ENCODE results near the gene DPYSL3.

DPYSL3 gene

DNA sequence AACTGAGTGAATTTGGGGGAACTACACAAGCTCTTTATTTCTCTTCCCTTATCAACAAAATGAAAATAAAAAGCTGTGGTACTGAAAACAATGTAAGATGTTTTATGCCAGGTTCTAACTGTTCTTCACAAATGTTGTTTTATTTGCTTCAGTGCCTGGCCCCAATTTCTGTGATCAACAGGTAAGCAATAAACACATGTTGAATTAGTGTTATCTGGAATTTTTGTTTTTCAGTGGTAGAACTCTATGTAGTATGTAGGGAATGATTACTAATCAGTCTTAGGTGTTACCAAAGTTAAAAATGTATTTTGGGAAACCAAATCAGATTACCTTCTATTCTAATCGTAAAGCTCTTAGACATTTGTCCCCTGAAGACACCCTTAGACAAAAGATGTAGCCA, 7.5 kb upstream of the DPYSL3 start:
- H3K27me3 ChIP-seq (ENCODE audit: control insufficient read depth in 1 of 2, insufficient read depth in 1 of 2, low read length in 2 of 2): no peaks in the 10 kb centered on the region
- no peak overlapping the region for H2BK12ac ChIP-seq (ENCODE audit: low read length in 2 of 2)
- H3K23ac ChIP-seq (ENCODE audit: low read length in 2 of 2): no peak overlapping the region
- H3K14ac ChIP-seq (ENCODE audit: low read length in 2 of 2): no peak overlapping the region
- no peak overlapping the region for H3K9ac ChIP-seq (ENCODE audit: low read length)
- no peak overlapping the region for H3K4me2 ChIP-seq (ENCODE audit: low read length, poor library complexity, severe bottlenecking)
- H2BK120ac ChIP-seq (ENCODE audit: low read depth, low read length): no peak overlapping the region
- H4K8ac ChIP-seq (ENCODE audit: low read length): no peak overlapping the region
- no peaks in the 10 kb centered on the region for H3K79me1 ChIP-seq (replicated peaks; ENCODE audit: low read length, poor library complexity, severe bottlenecking)
- no peak overlapping the region for H3K27ac ChIP-seq (ENCODE audit: low read length, poor library complexity, severe bottlenecking)
- H3K4me1 ChIP-seq (ENCODE audit: control insufficient read depth, insufficient read depth, low read depth, low read length): no peaks in the 10 kb centered on the region
- H2BK15ac ChIP-seq (ENCODE audit: low read depth, poor library complexity, severe bottlenecking): no peak overlapping the region
- no peak overlapping the region for H3K4me3 ChIP-seq (ENCODE audit: insufficient read depth in 1 of 2, low read depth in 1 of 2, low read length in 2 of 2)
- H2BK5ac ChIP-seq (ENCODE audit: low read depth, low read length, poor library complexity, severe bottlenecking): no peak overlapping the region
- H2AK5ac ChIP-seq (ENCODE audit: low read length, severe bottlenecking): no peak overlapping the region
- no peak overlapping the region for H3K4ac ChIP-seq (ENCODE audit: low read depth in 1 of 2, low read length in 2 of 2)
- H3K9me3 ChIP-seq (ENCODE audit: control insufficient read depth, low read length): no peaks in the 10 kb centered on the region
- H4K91ac ChIP-seq (ENCODE audit: low read length): no peak overlapping the region
- H2AFZ ChIP-seq (ENCODE audit: low read depth, low read length): no peak overlapping the region
- no peak overlapping the region for H3K18ac ChIP-seq (ENCODE audit: low read depth in 1 of 2, low read length in 2 of 2)
- WGBS: no CpG with 5 or more reads among the region's 1 CpG
- DNase-seq: no peak
- no peaks in the 10 kb centered on the region for H3K36me3 ChIP-seq (ENCODE audit: control insufficient read depth in 1 of 2, insufficient read depth in 2 of 2, low read depth in 1 of 2, low read length in 2 of 2)

DNA sequence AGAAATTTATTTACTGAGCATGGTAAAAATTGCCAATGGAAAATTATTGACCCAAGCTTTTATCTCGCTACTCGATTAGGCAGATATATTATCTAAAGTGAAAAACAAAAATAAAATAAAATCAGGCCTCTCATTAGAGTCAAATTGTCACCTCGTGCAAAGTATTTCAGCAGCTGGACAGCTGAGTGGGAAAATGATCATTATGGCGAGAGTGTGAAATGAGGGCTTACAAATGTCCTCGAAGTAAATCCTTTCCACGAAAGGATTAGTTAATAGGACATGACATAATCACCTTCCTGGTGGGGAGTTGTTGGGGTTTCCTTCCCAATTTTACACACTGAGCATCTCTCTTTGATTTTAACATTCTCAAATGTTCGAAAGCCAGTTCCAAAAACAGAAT, 5.4 kb upstream of the DPYSL3 start:
- WGBS: 91% methylated on average over 2 of the region's 7 CpGs
- Histone ChIP-seq H3K4me2 (ENCODE audit: low read length, poor library complexity, severe bottlenecking) (no peak overlapping the region), H3K79me1 (replicated peaks; ENCODE audit: low read length, poor library complexity, severe bottlenecking) (no peaks in the 10 kb centered on the region), H3K18ac (ENCODE audit: low read depth in 1 of 2, low read length in 2 of 2) (no peak overlapping the region), H3K27ac (ENCODE audit: low read length, poor library complexity, severe bottlenecking) (no peak overlapping the region), H2AFZ (ENCODE audit: low read depth, low read length) (no peak overlapping the region), H3K4ac (ENCODE audit: low read depth in 1 of 2, low read length in 2 of 2) (no peak overlapping the region), H2BK5ac (ENCODE audit: low read depth, low read length, poor library complexity, severe bottlenecking) (no peak overlapping the region), H3K36me3 (ENCODE audit: control insufficient read depth in 1 of 2, insufficient read depth in 2 of 2, low read depth in 1 of 2, low read length in 2 of 2) (no peaks in the 10 kb centered on the region), H3K27me3 (ENCODE audit: control insufficient read depth in 1 of 2, insufficient read depth in 1 of 2, low read length in 2 of 2) (no peaks in the 10 kb centered on the region), H4K8ac (ENCODE audit: low read length) (no peak overlapping the region), H2AK5ac (ENCODE audit: low read length, severe bottlenecking) (no peak overlapping the region), H4K91ac (ENCODE audit: low read length) (no peak overlapping the region), H2BK120ac (ENCODE audit: low read depth, low read length) (no peak overlapping the region), H3K4me3 (ENCODE audit: insufficient read depth in 1 of 2, low read depth in 1 of 2, low read length in 2 of 2) (no peak overlapping the region), H2BK15ac (ENCODE audit: low read depth, poor library complexity, severe bottlenecking) (no peak overlapping the region), H2BK12ac (ENCODE audit: low read length in 2 of 2) (no peak overlapping the region), H3K14ac (ENCODE audit: low read length in 2 of 2) (no peak overlapping the region), H3K4me1 (ENCODE audit: control insufficient read depth, insufficient read depth, low read depth, low read length) (no peaks in the 10 kb centered on the region), H3K23ac (ENCODE audit: low read length in 2 of 2) (no peak overlapping the region), H3K9me3 (ENCODE audit: control insufficient read depth, low read length) (no peaks in the 10 kb centered on the region), H3K9ac (ENCODE audit: low read length) (no peak overlapping the region)
- no peak for DNase-seq

DNA sequence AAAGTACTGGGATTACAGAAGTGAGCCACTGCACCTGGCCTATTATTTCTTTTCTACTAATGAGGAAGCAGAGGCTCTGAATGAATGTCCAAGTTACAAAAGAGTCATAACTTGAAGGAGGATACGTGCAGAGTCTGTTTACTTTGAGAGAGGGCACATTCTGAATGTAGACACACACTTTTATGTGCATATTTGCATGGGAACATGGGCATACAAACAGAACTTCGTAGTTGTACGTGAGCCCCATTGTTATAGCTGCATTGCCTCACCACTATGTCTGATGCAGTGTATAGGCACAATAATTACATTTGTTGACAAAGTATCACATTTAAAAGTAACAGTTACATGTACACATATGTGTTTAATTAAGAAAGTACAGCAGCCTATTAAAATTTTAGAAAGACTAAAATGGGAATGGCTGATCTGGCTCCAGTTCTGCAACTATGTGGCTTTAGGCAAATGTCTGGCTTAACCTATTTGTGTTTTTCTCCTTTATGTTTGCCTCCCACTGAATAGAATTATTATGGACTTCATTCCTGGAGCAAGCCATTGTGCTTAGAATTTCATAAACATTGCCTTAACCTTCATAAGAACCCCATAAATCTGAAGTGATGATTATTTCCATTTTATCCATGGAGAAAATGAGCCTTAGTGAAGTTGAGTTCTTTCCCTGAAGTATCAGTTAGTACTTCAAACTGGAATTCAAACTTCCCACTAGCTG, 3.0 kb upstream of the DPYSL3 start:
- no peak overlapping the region for H2AFZ ChIP-seq (ENCODE audit: low read depth, low read length)
- no peaks in the 10 kb centered on the region for H3K27me3 ChIP-seq (ENCODE audit: control insufficient read depth in 1 of 2, insufficient read depth in 1 of 2, low read length in 2 of 2)
- H3K4me3 ChIP-seq (ENCODE audit: insufficient read depth in 1 of 2, low read depth in 1 of 2, low read length in 2 of 2): no peak overlapping the region
- H3K27ac ChIP-seq (ENCODE audit: low read length, poor library complexity, severe bottlenecking): no peak overlapping the region
- no peak overlapping the region for H2BK15ac ChIP-seq (ENCODE audit: low read depth, poor library complexity, severe bottlenecking)
- H2BK5ac ChIP-seq (ENCODE audit: low read depth, low read length, poor library complexity, severe bottlenecking): no peak overlapping the region
- H4K91ac ChIP-seq (ENCODE audit: low read length): no peak overlapping the region
- WGBS: 94% methylated on average over 1 of the region's 3 CpGs
- H3K23ac ChIP-seq (ENCODE audit: low read length in 2 of 2): no peak overlapping the region
- H2BK12ac ChIP-seq (ENCODE audit: low read length in 2 of 2): no peak overlapping the region
- no peak overlapping the region for H3K14ac ChIP-seq (ENCODE audit: low read length in 2 of 2)
- no peaks in the 10 kb centered on the region for H3K79me1 ChIP-seq (replicated peaks; ENCODE audit: low read length, poor library complexity, severe bottlenecking)
- no peak overlapping the region for H3K4me2 ChIP-seq (ENCODE audit: low read length, poor library complexity, severe bottlenecking)
- H2AK5ac ChIP-seq (ENCODE audit: low read length, severe bottlenecking): no peak overlapping the region
- H3K9me3 ChIP-seq (ENCODE audit: control insufficient read depth, low read length): no peaks in the 10 kb centered on the region
- no peaks in the 10 kb centered on the region for H3K36me3 ChIP-seq (ENCODE audit: control insufficient read depth in 1 of 2, insufficient read depth in 2 of 2, low read depth in 1 of 2, low read length in 2 of 2)
- H4K8ac ChIP-seq (ENCODE audit: low read length): no peak overlapping the region
- H2BK120ac ChIP-seq (ENCODE audit: low read depth, low read length): no peak overlapping the region
- no peak for DNase-seq
- peaks cover 3% of the 10 kb centered on the region for H3K4me1 ChIP-seq (ENCODE audit: control insufficient read depth, insufficient read depth, low read depth, low read length)
- H3K9ac ChIP-seq (ENCODE audit: low read length): no peak overlapping the region
- H3K18ac ChIP-seq (ENCODE audit: low read depth in 1 of 2, low read length in 2 of 2): no peak overlapping the region
- no peak overlapping the region for H3K4ac ChIP-seq (ENCODE audit: low read depth in 1 of 2, low read length in 2 of 2)

DNA sequence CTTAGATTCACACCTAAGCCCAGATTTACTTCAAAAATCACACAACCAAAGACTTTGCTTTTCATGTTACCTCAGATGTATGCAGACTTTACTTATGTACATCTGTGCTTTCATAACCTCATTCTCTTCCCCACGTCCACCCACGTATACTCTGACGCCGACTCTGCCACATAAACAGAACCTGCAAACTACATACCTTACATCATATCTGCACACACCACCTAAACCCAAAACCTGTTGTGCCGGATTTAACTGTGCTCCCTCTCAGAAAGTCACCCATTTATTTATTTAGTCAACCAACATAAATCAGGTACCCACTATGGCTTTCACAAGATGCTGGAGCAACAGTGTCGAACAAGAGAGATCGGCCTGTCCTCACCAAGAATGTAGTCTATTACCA, 1.0 kb upstream of the DPYSL3 start:
- Histone ChIP-seq H2AK5ac (ENCODE audit: low read length, severe bottlenecking) (no peak overlapping the region), H3K27ac (ENCODE audit: low read length, poor library complexity, severe bottlenecking) (no peak overlapping the region), H2BK5ac (ENCODE audit: low read depth, low read length, poor library complexity, severe bottlenecking) (no peak overlapping the region), H2BK12ac (ENCODE audit: low read length in 2 of 2) (no peak overlapping the region), H3K4me2 (ENCODE audit: low read length, poor library complexity, severe bottlenecking) (no peak overlapping the region), H3K18ac (ENCODE audit: low read depth in 1 of 2, low read length in 2 of 2) (no peak overlapping the region), H3K14ac (ENCODE audit: low read length in 2 of 2) (no peak overlapping the region), H3K36me3 (ENCODE audit: control insufficient read depth in 1 of 2, insufficient read depth in 2 of 2, low read depth in 1 of 2, low read length in 2 of 2) (no peaks in the 10 kb centered on the region), H4K91ac (ENCODE audit: low read length) (no peak overlapping the region), H3K79me1 (replicated peaks; ENCODE audit: low read length, poor library complexity, severe bottlenecking) (no peaks in the 10 kb centered on the region), H3K4me3 (ENCODE audit: insufficient read depth in 1 of 2, low read depth in 1 of 2, low read length in 2 of 2) (no peak overlapping the region), H2BK15ac (ENCODE audit: low read depth, poor library complexity, severe bottlenecking) (no peak overlapping the region), H3K9ac (ENCODE audit: low read length) (peak overlapping the region; percentile 91), H3K23ac (ENCODE audit: low read length in 2 of 2) (no peak overlapping the region), H2AFZ (ENCODE audit: low read depth, low read length) (no peak overlapping the region), H3K9me3 (ENCODE audit: control insufficient read depth, low read length) (no peaks in the 10 kb centered on the region), H3K4ac (ENCODE audit: low read depth in 1 of 2, low read length in 2 of 2) (peak overlapping the region in 1 of 2 experiments; percentile 5), H2BK120ac (ENCODE audit: low read depth, low read length) (no peak overlapping the region), H3K27me3 (ENCODE audit: control insufficient read depth in 1 of 2, insufficient read depth in 1 of 2, low read length in 2 of 2) (no peaks in the 10 kb centered on the region), H3K4me1 (ENCODE audit: control insufficient read depth, insufficient read depth, low read depth, low read length) (peaks cover 3% of the 10 kb centered on the region), H4K8ac (ENCODE audit: low read length) (no peak overlapping the region)
- 95% methylated on average over 7 of the region's 7 CpGs for WGBS
- DNase-seq: no peak
